H9 (cell line): ENCODE measurements around the gene KDM4F. TPM values are rescaled to one million over a fixed set of nuclear protein-coding genes. Genes with fewer than 3 reads are reported as not detected.

Experiments
- DNase-seq: peaks from one replicate; pipeline ENCODE4 v3.0.0-alpha.2; 2017
- H2AFZ ChIP-seq: one replicate; pipeline ENCODE4 v1.6.1; 2013; ENCODE audit warnings: mild to moderate bottlenecking, low read length, control low read depth, moderate library complexity
- H2AK5ac ChIP-seq: 2 replicates; pipeline ENCODE4 v1.6.1; 2013; ENCODE audit warnings: low read length, control low read depth, mixed read lengths; ENCODE audit not compliant: insufficient read length
- H2BK120ac ChIP-seq: one replicate; pipeline ENCODE4 v1.6.1; 2013; ENCODE audit warnings: low read depth, mild to moderate bottlenecking, low read length, control low read depth, inconsistent platforms; ENCODE audit not compliant: poor library complexity, severe bottlenecking
- H2BK12ac ChIP-seq: 2 replicates; pipeline ENCODE4 v1.6.1; 2013; ENCODE audit warnings: low read length, control low read depth, mixed read lengths, low read depth; ENCODE audit not compliant: insufficient read length
- H2BK15ac ChIP-seq: 2 replicates; pipeline ENCODE4 v1.6.1; 2013; ENCODE audit warnings: low read depth, low read length, control low read depth
- H2BK20ac ChIP-seq: one replicate; pipeline ENCODE4 v1.6.1; 2013; ENCODE audit warnings: low read depth, mild to moderate bottlenecking, low read length, control low read depth, inconsistent platforms; ENCODE audit not compliant: poor library complexity, severe bottlenecking
- H2BK5ac ChIP-seq: 2 replicates; pipeline ENCODE4 v1.6.1; 2013; ENCODE audit warnings: low read length, control low read depth, mixed read lengths; ENCODE audit not compliant: insufficient read length
- H3K14ac ChIP-seq: 2 replicates; pipeline ENCODE4 v1.6.1; 2013; ENCODE audit warnings: low read length, control low read depth; ENCODE audit not compliant: insufficient read depth
- H3K18ac ChIP-seq: 2 replicates; pipeline ENCODE4 v1.6.1; 2013; ENCODE audit warnings: low read depth, mild to moderate bottlenecking, mixed read lengths, low read length, control low read depth; ENCODE audit not compliant: insufficient read length
- H3K23ac ChIP-seq: 2 replicates; pipeline ENCODE4 v1.6.1; 2013; ENCODE audit warnings: low read length, control low read depth, mixed read lengths, low read depth; ENCODE audit not compliant: insufficient read length
- H3K23me2 ChIP-seq: 2 replicates; pipeline ENCODE4 v1.6.1; 2013; ENCODE audit warnings: low read depth, mild to moderate bottlenecking, mixed read lengths, low read length, control low read depth; ENCODE audit not compliant: insufficient read length, poor library complexity, severe bottlenecking
- H3K27ac ChIP-seq: 2 replicates; pipeline ENCODE4 v1.5.1; 2013; ENCODE audit warnings: low read length, control low read depth, mixed read lengths, low read depth; ENCODE audit not compliant: insufficient read length
- H3K27me3 ChIP-seq: 2 replicates; pipeline ENCODE4 v1.6.1; 2013; ENCODE audit warnings: low read length, control low read depth, inconsistent platforms; ENCODE audit not compliant: insufficient read depth
- H3K4ac ChIP-seq: 2 replicates; pipeline ENCODE4 v1.6.1; 2013; ENCODE audit warnings: low read depth, mild to moderate bottlenecking, control low read depth, inconsistent platforms, low read length, moderate library complexity
- H3K4me1 ChIP-seq: 2 replicates; pipeline ENCODE4 v1.6.1; 2013; ENCODE audit warnings: low read length, control low read depth, inconsistent platforms; ENCODE audit not compliant: insufficient read depth
- H3K4me2 ChIP-seq: 2 replicates; pipeline ENCODE4 v1.6.1; 2013; ENCODE audit warnings: low read length, control low read depth, mixed read lengths; ENCODE audit not compliant: insufficient read length, insufficient read depth
- H3K56ac ChIP-seq: 2 replicates; pipeline ENCODE4 v1.6.1; 2013; ENCODE audit warnings: low read depth, mild to moderate bottlenecking, mixed read lengths, low read length, control low read depth; ENCODE audit not compliant: insufficient read length
- H3K79me1 ChIP-seq: 2 replicates; pipeline ENCODE4 v1.6.1; 2013; ENCODE audit warnings: low read depth, mild to moderate bottlenecking, moderate library complexity, low read length, control low read depth, inconsistent platforms; ENCODE audit not compliant: insufficient read depth, poor library complexity, severe bottlenecking
- H3K79me2 ChIP-seq: 2 replicates; pipeline ENCODE4 v1.6.1; 2013; ENCODE audit warnings: low read length, control low read depth, inconsistent platforms; ENCODE audit not compliant: insufficient read depth
- H3K9ac ChIP-seq: 2 replicates; pipeline ENCODE4 v1.6.1; 2013; ENCODE audit warnings: low read length, control low read depth, mixed read lengths; ENCODE audit not compliant: insufficient read length; ENCODE audit errors: extremely low read depth
- H3K9me3 ChIP-seq: one replicate; pipeline ENCODE4 v1.6.1; 2013; ENCODE audit warnings: low read depth, low read length, inconsistent platforms; ENCODE audit not compliant: control insufficient read depth
- H3T11ph ChIP-seq: one replicate; pipeline ENCODE4 v1.6.1; 2013; ENCODE audit warnings: mild to moderate bottlenecking, low read length, control low read depth, inconsistent platforms
- H4K20me1 ChIP-seq: one replicate; pipeline ENCODE4 v1.6.1; 2013; ENCODE audit not compliant: control insufficient read depth, insufficient read length, insufficient read depth
- H4K5ac ChIP-seq: 2 replicates; pipeline ENCODE4 v1.6.1; 2013; ENCODE audit warnings: low read depth, mild to moderate bottlenecking, mixed read lengths, low read length, control low read depth; ENCODE audit not compliant: insufficient read length
- H4K8ac ChIP-seq: replicated peaks from 2 replicates; pipeline ENCODE4 v1.6.1; 2013; ENCODE audit warnings: low read length, control low read depth, mixed read lengths, low read depth; ENCODE audit not compliant: insufficient read length
- H4K91ac ChIP-seq: 2 replicates; pipeline ENCODE4 v1.6.1; 2013; ENCODE audit warnings: low read depth, mild to moderate bottlenecking, moderate library complexity, mixed read lengths, low read length, control low read depth; ENCODE audit not compliant: insufficient read length
- H3K27ac Mint-ChIP-seq, 3 experiments: 2 replicates in 2 of 3; 3 replicates in 1 of 3; pipeline ENCODE4 v1.8.0; 2020 to 2021; ENCODE audit warnings: mixed read lengths in 3 of 3, mild to moderate bottlenecking in 1 of 3, moderate library complexity in 1 of 3
- H3K27me3 Mint-ChIP-seq: 2 replicates; pipeline ENCODE4 v1.8.0; 2021; ENCODE audit warnings: low read depth, mild to moderate bottlenecking, moderate library complexity, mixed read lengths
- H3K36me3 Mint-ChIP-seq, 3 experiments: 2 replicates in 2 of 3; 3 replicates in 1 of 3; pipeline ENCODE4 v1.8.0; 2020 to 2021; ENCODE audit warnings: low read depth in 3 of 3, mixed read lengths in 3 of 3; ENCODE audit not compliant: insufficient read depth in 1 of 3
- H3K4me1 Mint-ChIP-seq, 2 experiments: 2 replicates each; pipeline ENCODE4 v1.8.0; 2020; ENCODE audit warnings: mixed read lengths in 2 of 2
- H3K4me3 Mint-ChIP-seq, 2 experiments: 2 replicates in 1 of 2; 3 replicates in 1 of 2; pipeline ENCODE4 v1.8.0; 2020 to 2021; ENCODE audit warnings: mild to moderate bottlenecking in 2 of 2, mixed read lengths in 2 of 2, moderate library complexity in 1 of 2
- H3K9me3 Mint-ChIP-seq, 2 experiments: 2 replicates in 1 of 2; 3 replicates in 1 of 2; pipeline ENCODE4 v1.8.0; 2020; ENCODE audit warnings: mild to moderate bottlenecking in 2 of 2, mixed read lengths in 2 of 2, moderate library complexity in 1 of 2
- WGBS: extraction: QIAGEN DNeasy Blood & Tissue Kit; methylation state at CpG from one replicate; pipeline ENCODE4 v1.1.7; 2013; ENCODE audit warnings: missing lambda C conversion rate, low lambda C conversion rate, mixed read lengths; ENCODE audit not compliant: insufficient read length; ENCODE audit errors: extremely low coverage; 5-methylcytosine and 5-hydroxymethylcytosine counted together
- total RNA-seq: library from RNA; stranded (reverse); gene quantifications from 2 replicates; pipeline ENCODE4 v1.2.1, GENCODE V29; 2021
- TF ChIP-seq, protein P1 (sequence below): fragments of 200-600 bp; sonication (generic); conservative IDR thresholded peaks from 3 replicates; pipeline ENCODE4 v1.8.0; 2021; ENCODE audit warnings: antibody characterized with exemption, mild to moderate bottlenecking

The KDM4F gene
- total RNA-seq, 1 experiment from 2014 or later, result not detected

DNA sequence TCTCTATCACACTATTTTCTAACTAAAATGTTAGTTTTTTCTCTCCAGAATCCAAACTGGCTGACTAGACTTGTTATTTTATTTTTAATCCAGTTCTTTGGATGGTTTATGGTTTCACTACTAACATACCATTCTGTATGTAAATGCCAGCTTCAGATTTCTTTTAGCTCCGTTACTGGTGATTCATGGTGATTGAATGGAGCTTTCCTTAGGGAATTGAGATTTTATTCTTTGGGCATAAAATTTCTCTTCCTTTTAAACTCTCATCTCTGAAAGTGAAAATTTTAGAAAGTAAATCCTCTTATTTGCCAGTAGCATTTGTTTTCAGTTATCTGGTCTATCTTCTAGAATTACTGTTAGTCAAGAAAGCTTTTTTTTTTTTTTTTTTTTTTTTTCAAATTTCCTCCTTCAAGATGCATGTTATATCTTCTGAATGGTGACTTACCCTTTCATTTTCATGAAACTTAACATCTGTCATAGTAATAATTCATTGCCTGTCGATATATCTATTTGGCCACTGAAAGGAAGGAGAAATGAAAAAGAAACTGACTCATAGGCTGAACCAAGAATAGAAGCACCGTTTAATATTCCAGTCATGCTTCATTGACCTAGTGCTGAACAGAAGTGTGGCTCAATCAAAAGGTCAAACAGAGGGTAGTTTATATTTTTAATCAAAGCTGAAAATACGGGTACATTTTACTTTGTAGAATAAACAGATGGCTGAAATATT lies 46.8 kb downstream of the KDM4F start:
- Histone ChIP-seq H3K14ac (no peak overlapping the region), H3K18ac (no peak overlapping the region), H3K9me3 (no peaks in the 10 kb centered on the region), H2BK20ac (no peak overlapping the region), H3K79me1 (no peaks in the 10 kb centered on the region), H2BK15ac (no peak overlapping the region), H3K4ac (no peak overlapping the region), H3K27ac (no peak overlapping the region), H3K23me2 (no peaks in the 10 kb centered on the region), H2BK5ac (no peak overlapping the region), H3T11ph (no peak overlapping the region), H2BK12ac (no peak overlapping the region), H4K20me1 (no peaks in the 10 kb centered on the region), H2AK5ac (no peak overlapping the region), H3K23ac (no peak overlapping the region), H4K91ac (no peak overlapping the region), H2BK120ac (no peak overlapping the region), H4K5ac (no peak overlapping the region), H3K4me2 (no peak overlapping the region), H4K8ac (no peak overlapping the region), H3K4me1 (peaks cover 4% of the 10 kb centered on the region), H2AFZ (no peak overlapping the region), H3K79me2 (no peaks in the 10 kb centered on the region), H3K56ac (no peak overlapping the region), H3K9ac (no peak overlapping the region), H3K27me3 (peaks cover 7% of the 10 kb centered on the region; the same call in 1 of the 2 replicates)
- no peaks in the 10 kb centered on the region for H3K36me3 Mint-ChIP-seq
- no peaks in the 10 kb centered on the region for H3K9me3 Mint-ChIP-seq
- no CpG with 5 or more reads among the region's 4 CpGs for WGBS
- H3K27me3 Mint-ChIP-seq, result peaks cover 34% of the 10 kb centered on the region
- H3K4me1 Mint-ChIP-seq, result peaks cover 8 to 11% of the 10 kb centered on the region in 2 experiments
- DNase-seq, result no peak
- TF ChIP-seq, protein P1, sequence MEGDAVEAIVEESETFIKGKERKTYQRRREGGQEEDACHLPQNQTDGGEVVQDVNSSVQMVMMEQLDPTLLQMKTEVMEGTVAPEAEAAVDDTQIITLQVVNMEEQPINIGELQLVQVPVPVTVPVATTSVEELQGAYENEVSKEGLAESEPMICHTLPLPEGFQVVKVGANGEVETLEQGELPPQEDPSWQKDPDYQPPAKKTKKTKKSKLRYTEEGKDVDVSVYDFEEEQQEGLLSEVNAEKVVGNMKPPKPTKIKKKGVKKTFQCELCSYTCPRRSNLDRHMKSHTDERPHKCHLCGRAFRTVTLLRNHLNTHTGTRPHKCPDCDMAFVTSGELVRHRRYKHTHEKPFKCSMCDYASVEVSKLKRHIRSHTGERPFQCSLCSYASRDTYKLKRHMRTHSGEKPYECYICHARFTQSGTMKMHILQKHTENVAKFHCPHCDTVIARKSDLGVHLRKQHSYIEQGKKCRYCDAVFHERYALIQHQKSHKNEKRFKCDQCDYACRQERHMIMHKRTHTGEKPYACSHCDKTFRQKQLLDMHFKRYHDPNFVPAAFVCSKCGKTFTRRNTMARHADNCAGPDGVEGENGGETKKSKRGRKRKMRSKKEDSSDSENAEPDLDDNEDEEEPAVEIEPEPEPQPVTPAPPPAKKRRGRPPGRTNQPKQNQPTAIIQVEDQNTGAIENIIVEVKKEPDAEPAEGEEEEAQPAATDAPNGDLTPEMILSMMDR, result no peak
- H3K27ac Mint-ChIP-seq, result no peak overlapping the region
- no peak overlapping the region for H3K4me3 Mint-ChIP-seq
